LNCaP clone FGC (cell line): ENCODE results near the gene PDCD7.

Experiments
- DNase-seq: peaks from one replicate; pipeline ENCODE4 v3.0.0-alpha.2; 2011; ENCODE audit warnings: low read depth
- H3K4me3 ChIP-seq: 2 replicates; pipeline ENCODE4 v1.5.1; 2011; ENCODE audit warnings: mild to moderate bottlenecking, low read depth, low read length, control low read depth
- CTCF ChIP-seq: IDR thresholded peaks from 2 replicates; pipeline ENCODE4 v1.5.1; 2012; ENCODE audit warnings: mild to moderate bottlenecking; ENCODE audit not compliant: control insufficient read depth, insufficient read depth; ENCODE audit errors: extremely low read depth

Gene PDCD7

DNA sequence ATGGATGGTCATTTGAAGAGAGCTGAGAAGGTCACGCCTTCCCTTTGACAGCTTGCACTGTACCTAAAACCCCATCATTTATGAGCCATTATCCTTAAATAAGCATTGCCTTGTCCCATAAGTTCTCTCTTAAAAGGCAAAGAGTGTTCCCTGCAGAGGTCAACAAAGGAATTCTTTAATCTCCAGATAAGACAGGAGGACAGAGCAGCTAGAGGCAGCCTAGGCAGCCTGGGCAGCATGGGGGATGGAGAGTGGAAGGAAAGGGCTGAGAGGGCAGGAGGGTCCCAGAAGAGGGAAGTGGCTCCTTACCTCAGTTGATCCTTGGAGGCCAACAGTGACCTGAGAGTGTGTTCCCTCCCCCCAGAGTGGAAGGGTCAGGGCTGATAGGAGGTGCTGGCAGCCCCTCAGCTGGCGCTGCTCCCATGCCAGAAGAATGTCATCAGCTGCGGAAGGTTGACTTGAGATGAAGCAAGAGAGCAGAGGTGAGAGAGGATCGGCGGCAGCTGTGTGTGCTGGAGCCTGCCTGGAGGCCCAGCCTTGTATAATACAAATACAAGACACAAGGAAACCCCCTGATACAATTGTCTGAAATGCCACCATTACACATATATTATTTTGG lies 44.3 kb downstream of the PDCD7 start:
- no peak for TF ChIP-seq CTCF
- no peak for DNase-seq
- H3K4me3 ChIP-seq = no peak overlapping the region

DNA sequence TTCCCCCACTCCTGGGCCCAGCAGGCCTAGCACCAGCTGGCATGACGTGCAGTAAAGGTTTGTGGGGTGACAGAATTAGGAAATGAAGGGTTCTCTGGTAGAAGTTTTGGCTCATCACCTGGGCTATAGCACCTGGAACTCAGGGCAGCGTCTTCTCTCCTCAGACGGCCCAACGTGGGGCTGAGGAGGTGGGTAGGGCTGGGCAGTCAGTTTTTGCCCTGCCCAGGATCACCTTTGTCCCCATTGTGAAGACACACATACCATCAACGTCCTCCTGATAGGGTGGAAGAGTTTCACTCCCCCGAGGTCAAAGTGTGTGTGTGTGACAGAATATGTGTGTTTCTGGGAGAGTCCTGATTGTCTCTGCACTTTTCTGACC lies 45.0 kb downstream of the PDCD7 start:
- no peak for DNase-seq
- no peak overlapping the region for H3K4me3 ChIP-seq
- no peak for TF ChIP-seq CTCF

GRCh38 chr15:65087873-65088642 lies 45.5 kb downstream of the PDCD7 start:
- H3K4me3 ChIP-seq = no peak overlapping the region
- peak; percentile 14 for DNase-seq
- TF ChIP-seq CTCF = no peak

DNA sequence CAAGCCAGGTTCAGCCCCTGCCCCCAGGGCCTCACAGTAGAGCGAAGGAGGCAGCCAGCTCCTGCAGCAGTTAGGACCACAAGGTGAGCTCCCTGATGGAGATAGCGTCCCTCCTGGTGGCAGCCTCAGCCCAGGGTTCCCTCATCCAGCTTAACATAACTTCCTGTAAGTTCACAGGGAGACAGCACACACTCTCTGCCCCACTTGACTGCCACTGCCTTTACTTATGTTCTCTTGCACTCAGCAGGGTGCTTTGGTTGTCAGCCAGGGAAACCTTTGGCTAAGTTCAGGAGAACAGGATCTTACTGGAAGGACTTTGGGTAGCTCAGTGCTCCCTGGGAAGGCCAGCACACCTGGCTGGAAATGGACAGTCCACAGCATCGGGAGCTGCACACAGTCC lies 46.2 kb downstream of the PDCD7 start:
- DNase-seq = peak; percentile 74
- no peak overlapping the region for H3K4me3 ChIP-seq
- TF ChIP-seq CTCF = no peak

DNA sequence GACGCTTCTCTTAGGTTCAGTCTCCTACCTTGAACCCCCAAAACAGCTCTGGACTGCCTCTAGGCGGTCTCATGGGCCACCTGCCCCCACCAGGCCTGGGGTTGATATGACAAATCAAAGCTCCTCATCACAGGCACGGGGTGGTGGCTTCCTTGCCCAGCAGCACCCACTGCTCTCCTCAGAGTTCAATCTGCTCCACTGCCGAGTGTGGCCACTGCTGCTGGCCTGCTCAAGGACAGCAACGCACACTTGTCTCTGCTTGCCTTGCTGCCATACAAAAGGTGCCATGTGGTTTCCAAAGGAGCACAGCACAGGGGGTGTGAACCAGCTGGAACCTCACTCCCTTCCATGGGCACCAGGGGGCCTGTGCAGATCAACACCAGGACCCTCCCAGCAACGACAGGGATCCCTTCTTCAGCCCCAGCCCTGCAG lies 46.9 kb downstream of the PDCD7 start:
- DNase-seq = no peak
- no peak for TF ChIP-seq CTCF
- no peak overlapping the region for H3K4me3 ChIP-seq

- DNase-seq = peak; percentile 3
- peak; percentile 51 for TF ChIP-seq CTCF
- no peak overlapping the region for H3K4me3 ChIP-seq
Observed at GRCh38 chr15:65085990-65086679, 47.5 kb downstream of the PDCD7 start.
